GM21529 (cell line): ENCODE measurements around the gene ITGB1BP1.

Experiments used
- ATAC-seq: cut with Tn5 transposase; IDR thresholded peaks from one replicate; pipeline ENCODE4 v1.9.1; 2021; ENCODE audit not compliant: unreplicated experiment

ITGB1BP1 gene

GRCh38 chr2:9380702-9381628 lies 42.4 kb downstream of the ITGB1BP1 start:
- no peak for ATAC-seq

GRCh38 chr2:9379391-9379755 lies 44.0 kb downstream of the ITGB1BP1 start:
- no peak for ATAC-seq

- no peak for ATAC-seq
Measured at GRCh38 chr2:9378433-9379390, 44.6 kb downstream of the ITGB1BP1 start.

- ATAC-seq = no peak
Measured at GRCh38 chr2:9377461-9378097, 45.7 kb downstream of the ITGB1BP1 start.

- no peak for ATAC-seq
Measured at GRCh38 chr2:9375857-9376428, 47.4 kb downstream of the ITGB1BP1 start.

GRCh38 chr2:9374071-9374730 lies 49.1 kb downstream of the ITGB1BP1 start:
- ATAC-seq = no peak

GRCh38 chr2:9373476-9373875 lies 49.9 kb downstream of the ITGB1BP1 start:
- ATAC-seq = no peak

- no peak for ATAC-seq
Measured at GRCh38 chr2:9373047-9373446, 50.3 kb downstream of the ITGB1BP1 start.

- ATAC-seq = no peak
Measured at GRCh38 chr2:9370746-9371145, 52.6 kb downstream of the ITGB1BP1 start.

GRCh38 chr2:9366026-9366425 lies 57.3 kb downstream of the ITGB1BP1 start:
- no peak for ATAC-seq

GRCh38 chr2:9365498-9366019 lies 57.8 kb downstream of the ITGB1BP1 start:
- ATAC-seq = no peak

GRCh38 chr2:9364791-9365497 lies 58.4 kb downstream of the ITGB1BP1 start:
- no peak for ATAC-seq

GRCh38 chr2:9364373-9364772 lies 59.0 kb downstream of the ITGB1BP1 start:
- ATAC-seq = no peak

- no peak for ATAC-seq
Measured at GRCh38 chr2:9360701-9361100, 62.6 kb downstream of the ITGB1BP1 start.

GRCh38 chr2:9360110-9360509 lies 63.2 kb downstream of the ITGB1BP1 start:
- no peak for ATAC-seq

GRCh38 chr2:9359463-9359862 lies 63.9 kb downstream of the ITGB1BP1 start:
- ATAC-seq = no peak

GRCh38 chr2:9358846-9359245 lies 64.5 kb downstream of the ITGB1BP1 start:
- ATAC-seq = no peak

GRCh38 chr2:9356261-9356660 lies 67.1 kb downstream of the ITGB1BP1 start:
- no peak for ATAC-seq

GRCh38 chr2:9355716-9356115 lies 67.6 kb downstream of the ITGB1BP1 start:
- ATAC-seq = no peak
